ENCODE measurements around the gene OPCML.

- TF ChIP-seq CTCF (conservative IDR thresholded peaks at IDR 0.05; ENCODE audit: low read depth, low read length) (no peak), EZH2 (IDR thresholded peaks at IDR 0.05; ENCODE audit: borderline replicate concordance, low read depth, low read length, poor library complexity, severe bottlenecking) (no peak)
Observed at GRCh38 chr11:133251841-133252240, 280.5 kb downstream of the OPCML start.

All from A673 (cell line).